GM19328 (cell line): ENCODE data around the gene RNF40.
"Not testable (repeated sequence)": the region's sequence is repeated elsewhere in the genome, so short reads cannot be mapped to it uniquely, and the experiment has no call there.

Source experiments
- ATAC-seq: cut with Tn5 transposase; IDR thresholded peaks from one replicate; pipeline ENCODE4 v1.9.1; 2021; ENCODE audit warnings: mild to moderate bottlenecking, moderate library complexity; ENCODE audit not compliant: unreplicated experiment

Gene RNF40

GRCh38 chr16:30780549-30780948 lies 18.4 kb downstream of the RNF40 start:
- no peak for ATAC-seq

DNA sequence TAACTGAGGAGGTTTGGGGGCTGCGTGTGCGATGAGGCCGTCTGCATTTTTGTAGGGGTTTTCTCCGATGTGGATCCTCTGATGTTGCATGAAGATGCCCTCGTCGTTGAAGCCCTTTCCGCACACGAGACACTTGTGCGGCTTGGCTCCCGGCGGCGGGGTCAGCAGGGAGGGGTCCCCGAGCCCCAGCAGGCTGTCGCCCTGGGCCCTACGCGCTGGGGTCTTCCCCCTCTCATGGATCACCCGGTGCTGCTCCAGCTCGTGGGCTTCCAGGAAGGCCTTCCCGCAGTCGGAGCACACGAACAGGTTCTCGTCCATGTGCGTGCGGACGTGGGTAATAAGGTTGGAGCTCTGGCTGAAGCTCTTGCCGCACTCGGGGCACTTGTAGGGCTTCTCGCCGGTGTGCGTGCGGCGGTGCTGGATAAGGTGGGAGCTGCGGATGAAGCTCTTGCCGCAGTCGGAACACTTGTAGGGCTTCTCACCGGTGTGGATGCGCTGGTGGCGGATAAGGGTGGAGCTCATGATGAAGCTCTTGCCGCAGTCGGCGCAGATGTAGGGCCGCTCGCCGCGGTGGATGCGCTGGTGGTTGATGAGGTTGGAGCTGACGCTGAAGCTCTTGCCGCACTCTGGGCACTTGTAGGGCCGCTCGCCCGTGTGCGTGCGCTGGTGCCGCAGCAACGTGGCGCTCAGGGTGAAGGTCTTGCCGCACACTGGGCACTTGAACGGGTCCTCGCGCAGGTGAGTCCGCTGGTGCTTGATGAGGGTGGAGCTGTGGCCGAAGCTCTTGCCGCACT lies 20.6 kb downstream of the RNF40 start:
- ATAC-seq = no peak

GRCh38 chr16:30783280-30784109 lies 21.4 kb downstream of the RNF40 start:
- no peak for ATAC-seq

DNA sequence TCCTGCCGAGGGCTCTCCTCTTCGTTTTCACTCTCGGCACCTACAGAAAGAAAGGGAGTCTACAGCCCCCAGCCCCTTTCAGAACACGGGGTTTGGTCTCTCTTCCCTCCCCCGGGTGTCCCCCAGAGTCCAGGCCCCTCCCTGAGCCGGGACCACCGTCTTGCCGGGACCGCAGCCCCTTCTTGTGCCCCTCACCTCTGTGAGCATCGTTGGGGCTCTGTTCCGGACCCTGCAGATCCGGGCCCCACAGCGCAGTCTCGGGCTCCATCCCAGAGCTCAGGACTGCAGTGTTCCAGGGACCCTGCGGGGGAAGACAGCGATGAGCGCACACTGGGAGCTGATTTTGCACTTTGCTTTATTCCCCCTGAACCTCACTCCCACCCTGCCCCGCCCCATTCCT lies 22.1 kb downstream of the RNF40 start:
- no peak for ATAC-seq

- no peak for ATAC-seq
These were observed 23.3 kb downstream of the RNF40 start for GRCh38 chr16:30785126-30786106.

- no peak for ATAC-seq
These were observed 24.2 kb downstream of the RNF40 start for GRCh38 chr16:30786115-30786935.

DNA sequence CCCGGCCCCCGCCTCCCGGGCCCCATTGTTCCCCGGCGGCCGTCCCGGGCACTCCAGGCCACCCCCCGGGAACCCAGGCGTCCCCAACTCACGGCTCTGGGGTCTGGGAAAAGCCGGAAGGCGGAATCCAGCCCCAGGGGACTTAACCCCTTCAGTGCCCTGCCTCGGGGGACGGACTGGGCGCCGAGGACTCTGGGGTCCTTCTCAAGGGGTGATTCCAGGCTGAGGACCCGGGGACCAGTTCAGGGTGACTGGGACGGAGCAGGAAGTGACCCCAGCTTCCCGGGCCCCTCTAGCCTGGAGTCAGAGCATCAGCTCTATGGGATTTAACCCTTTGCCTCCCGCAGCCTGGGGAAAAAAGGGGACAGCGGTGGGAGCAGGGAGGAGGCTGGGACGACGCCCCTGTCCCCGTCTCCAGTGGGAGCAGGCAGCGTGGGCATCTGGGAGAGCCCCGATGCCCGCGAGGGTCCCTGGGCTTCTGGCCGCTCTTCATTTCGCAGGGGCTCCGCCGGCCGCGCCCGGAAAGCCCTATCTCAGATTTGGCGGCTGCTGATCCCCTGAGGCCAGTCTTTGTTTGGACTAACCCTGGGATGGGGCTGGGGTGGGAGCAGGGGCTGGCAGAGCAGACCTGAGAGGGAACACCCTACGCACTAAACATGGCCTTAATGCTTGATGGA lies 25.0 kb downstream of the RNF40 start, which contains the start of gene ZNF629:
Gene ZNF629, minus strand, starts transcription at position 270 of the 677 bp plus-strand sequence. CDS start 2,723 bp downstream, outside the sequence.
- ATAC-seq = no peak

- no peak for ATAC-seq
These were observed 25.7 kb downstream of the RNF40 start for GRCh38 chr16:30787613-30788378.

- ATAC-seq = no peak
These were observed 31.5 kb downstream of the RNF40 start for GRCh38 chr16:30793508-30794069.

GRCh38 chr16:30794634-30795033 lies 32.5 kb downstream of the RNF40 start:
- ATAC-seq = no peak

DNA sequence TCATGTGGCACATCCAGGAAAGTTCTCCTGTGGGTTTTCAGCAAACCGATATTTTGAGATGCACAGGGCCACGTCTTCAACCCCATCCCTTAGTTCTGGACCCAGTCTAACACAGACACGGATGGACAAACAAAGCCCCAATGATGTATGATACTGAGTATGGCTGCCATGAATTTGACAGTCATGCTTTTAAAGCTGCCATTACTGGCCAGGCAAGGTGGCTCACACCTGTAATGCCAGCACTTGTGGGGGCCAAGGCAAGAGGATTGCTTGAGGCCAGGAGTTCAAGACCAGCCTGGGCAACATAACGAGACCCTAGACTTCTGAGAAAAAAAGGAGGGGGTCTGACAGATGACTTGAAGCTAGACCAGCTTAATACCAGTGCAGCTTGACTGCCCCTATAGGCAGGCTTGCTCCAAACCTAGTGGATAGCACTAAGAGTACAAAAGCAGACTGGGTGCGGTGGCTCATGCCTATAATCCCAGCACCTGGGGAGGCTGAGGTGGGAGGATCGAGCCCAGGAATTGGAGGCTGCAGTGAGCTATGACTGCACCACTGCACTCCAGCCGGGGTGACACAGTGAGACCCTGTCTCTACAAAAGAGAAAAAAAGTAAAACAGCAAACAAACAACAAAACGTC lies 35.7 kb downstream of the RNF40 start:
- no peak for ATAC-seq

DNA sequence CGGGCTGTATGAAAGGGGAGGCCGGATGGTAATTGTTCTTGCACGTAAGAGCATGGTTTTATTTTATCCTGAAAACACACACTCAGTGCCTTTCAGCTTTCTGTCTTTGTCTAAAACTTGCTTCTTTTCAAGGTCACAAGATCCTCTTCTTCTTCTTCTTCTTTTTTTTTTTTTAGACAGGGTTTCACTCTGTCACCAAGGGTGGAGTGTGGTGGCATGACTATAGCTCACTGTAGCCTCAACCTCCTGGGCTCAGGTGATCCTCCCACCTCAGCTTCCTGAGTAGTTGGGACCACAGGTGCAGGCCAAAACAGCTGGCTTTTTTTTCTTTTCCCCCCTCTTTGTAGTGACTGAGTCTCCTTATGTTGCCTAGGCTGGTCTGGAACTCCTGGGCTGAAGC lies 40.8 kb downstream of the RNF40 start:
- ATAC-seq = no peak

- no peak for ATAC-seq
These were observed 42.9 kb downstream of the RNF40 start for GRCh38 chr16:30805056-30805369.

- no peak for ATAC-seq
These were observed 43.4 kb downstream of the RNF40 start for GRCh38 chr16:30805370-30806169.

DNA sequence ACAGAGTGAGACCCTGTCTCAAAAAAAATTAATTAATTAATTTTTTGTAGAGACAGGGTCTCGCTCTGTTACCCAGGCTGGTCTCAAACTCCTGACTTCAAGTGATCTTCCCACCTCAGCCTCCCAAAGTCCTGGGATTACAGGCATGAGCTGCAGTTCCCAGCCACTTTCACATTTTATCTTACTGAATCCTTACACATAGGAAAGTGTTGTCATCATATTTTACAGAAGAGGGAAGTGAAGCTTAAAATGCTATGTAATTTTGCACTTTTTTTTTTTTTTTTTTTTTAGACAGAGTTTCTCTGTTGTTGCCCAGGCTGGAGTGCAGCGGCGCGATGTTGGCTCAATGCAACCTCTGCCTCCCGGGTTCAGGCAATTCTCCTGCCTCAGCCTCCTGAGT lies 46.0 kb downstream of the RNF40 start:
- ATAC-seq = no peak

GRCh38 chr16:30808890-30809426 lies 46.8 kb downstream of the RNF40 start:
- not testable (repeated sequence) for ATAC-seq

GRCh38 chr16:30809675-30810074 lies 47.6 kb downstream of the RNF40 start:
- not testable (repeated sequence) for ATAC-seq
